ENCODE results near the gene MSMB. TPM values are rescaled to one million over a fixed set of nuclear protein-coding genes. Genes with fewer than 3 reads are reported as not detected.

MSMB gene
- total and polyA plus RNA-seq, 2 of the 8 experiments (the other 6 are each of a cell fraction or from before 2014, with no cell fraction given): not detected

DNA sequence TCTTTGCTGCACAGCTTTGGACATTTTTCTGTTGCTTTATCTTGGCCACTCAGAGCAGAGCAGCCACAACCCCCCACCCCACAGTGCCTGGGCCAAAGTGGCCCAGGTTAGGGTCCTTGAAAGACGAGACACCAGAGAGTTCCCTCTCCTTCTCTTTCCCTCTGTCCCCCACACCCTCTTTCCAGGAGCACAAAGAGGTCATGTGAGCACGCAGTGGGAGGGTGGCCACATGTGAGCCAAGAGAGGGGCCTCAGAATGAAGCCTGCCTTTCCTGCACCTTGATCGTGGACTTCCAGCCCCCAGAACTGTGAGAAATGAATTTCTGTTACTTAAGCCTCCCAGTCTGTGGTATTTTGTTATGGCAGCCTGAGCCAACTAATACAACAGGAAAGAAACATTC is 14.6 kb upstream of the MSMB start:
- Histone ChIP-seq H4K5ac (ENCODE audit: insufficient read length, low read depth, low read length) (no peak overlapping the region), H3K27ac (ENCODE audit: low read depth, low read length) (no peak overlapping the region), H2BK15ac (ENCODE audit: low read length) (no peak overlapping the region), H4K91ac (replicated peaks; ENCODE audit: insufficient read length, low read length) (no peak overlapping the region), H3K4ac (replicated peaks; ENCODE audit: insufficient read length, low read depth, low read length) (no peak overlapping the region), H3K18ac (ENCODE audit: extremely low read depth, low read length) (no peak overlapping the region), H3K4me2 (ENCODE audit: insufficient read depth in 1 of 2, low read depth in 2 of 2, low read length in 2 of 2) (no peak overlapping the region), H3K4me1 (replicated peaks in 1 of 4; ENCODE audit: control insufficient read depth in 3 of 4, insufficient read depth in 4 of 4, low read length in 3 of 4) (peaks cover 0 to 5% (median 2%) of the 10 kb centered on the region in 4 experiments; a peak in 3 of 7 replicates), H3K14ac (ENCODE audit: insufficient read length) (no peak overlapping the region), H3K23ac (ENCODE audit: insufficient read length) (no peak overlapping the region), H3K27me3 (replicated peaks in 1 of 4; ENCODE audit: control insufficient read depth in 3 of 4, extremely low read depth in 1 of 4, insufficient read depth in 3 of 4, low read length in 3 of 4) (no peaks in the 10 kb centered on the region), H2BK5ac (ENCODE audit: low read depth, low read length) (no peak overlapping the region), H3K56ac (replicated peaks; ENCODE audit: insufficient read length, low read depth, low read length) (no peak overlapping the region), H3K79me1 (ENCODE audit: low read depth, low read length) (no peaks in the 10 kb centered on the region), H2BK12ac (ENCODE audit: low read depth, low read length) (no peak overlapping the region), H2BK20ac (ENCODE audit: low read length) (no peak overlapping the region), H4K8ac (ENCODE audit: extremely low read depth, insufficient read depth, low read length) (no peak overlapping the region), H2AFZ (ENCODE audit: low read length) (peak overlapping the region; percentile 80), H3K79me2 (ENCODE audit: control insufficient read depth in 1 of 2, insufficient read depth in 2 of 2, low read length in 2 of 2) (no peaks in the 10 kb centered on the region), H3K23me2 (ENCODE audit: low read depth, low read length) (no peaks in the 10 kb centered on the region), H3K4me3 (ENCODE audit: extremely low read depth in 1 of 4, insufficient read depth in 2 of 4, low read depth in 3 of 4, low read length in 4 of 4) (no peak overlapping the region), H3K9ac (replicated peaks in 1 of 4; ENCODE audit: extremely low read depth in 1 of 4, low read depth in 3 of 4, low read length in 3 of 4) (no peak overlapping the region; a peak in 1 of 7 replicates), H3K9me3 (ENCODE audit: insufficient read depth in 2 of 2, low read depth in 1 of 2, low read length in 1 of 2) (no peaks in the 10 kb centered on the region), H2AK5ac (ENCODE audit: low read depth, low read length) (no peak overlapping the region), H3K36me3 (ENCODE audit: control insufficient read depth in 2 of 4, insufficient read depth in 4 of 4, low read length in 3 of 4) (no peaks in the 10 kb centered on the region), H2BK120ac (replicated peaks; ENCODE audit: low read depth, low read length) (no peak overlapping the region), H4K20me1 (replicated peaks in 1 of 2; ENCODE audit: control insufficient read depth in 1 of 2, insufficient read depth in 2 of 2, low read length in 2 of 2) (no peaks in the 10 kb centered on the region)
- TF ChIP-seq, protein P1, sequence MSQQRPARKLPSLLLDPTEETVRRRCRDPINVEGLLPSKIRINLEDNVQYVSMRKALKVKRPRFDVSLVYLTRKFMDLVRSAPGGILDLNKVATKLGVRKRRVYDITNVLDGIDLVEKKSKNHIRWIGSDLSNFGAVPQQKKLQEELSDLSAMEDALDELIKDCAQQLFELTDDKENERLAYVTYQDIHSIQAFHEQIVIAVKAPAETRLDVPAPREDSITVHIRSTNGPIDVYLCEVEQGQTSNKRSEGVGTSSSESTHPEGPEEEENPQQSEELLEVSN (IDR thresholded peaks at IDR 0.05): 0 out of 2 replicates have a peak, but pooled peaks have one; percentile 21
- TF ChIP-seq, protein P2, sequence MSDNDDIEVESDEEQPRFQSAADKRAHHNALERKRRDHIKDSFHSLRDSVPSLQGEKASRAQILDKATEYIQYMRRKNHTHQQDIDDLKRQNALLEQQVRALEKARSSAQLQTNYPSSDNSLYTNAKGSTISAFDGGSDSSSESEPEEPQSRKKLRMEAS (IDR thresholded peaks at IDR 0.05): peak; percentile 50; the same call in 1 of the 2 replicates
- TF ChIP-seq PHF8 (conservative IDR thresholded peaks at IDR 0.05; ENCODE audit: low read depth, low read length): no peak
- 85% methylated on average over 2 of the region's 3 CpGs; no CpG with 5 or more reads in 1 of the 2 experiments for WGBS, 2 experiments (ENCODE audit: extremely low coverage in 1 of 2, insufficient coverage in 1 of 2, insufficient read length in 1 of 2, insufficient replicate concordance in 2 of 2, low coverage in 1 of 2, low lambda C conversion rate in 2 of 2, missing lambda C conversion rate in 1 of 2)
- ChIA-PET POLR2A (ENCODE audit: partially characterized antibody) (no interaction called here), CTCF (ENCODE audit: partially characterized antibody) (no interaction called here)
- DNase-seq (ENCODE audit: low read depth in 1 of 2, low spot score in 2 of 2) (no peak), FAIRE-seq (no peak)

Measured in H1 (cell line).